Measurements from ENCODE around the gene BANF1. TPM values are rescaled to one million over a fixed set of nuclear protein-coding genes. Genes with fewer than 3 reads are reported as not detected.
A peak's percentile ranks its signal among the peaks of the same experiment; 100 is the strongest.

Gene BANF1
- total RNA-seq, 5 donors from 2014 or later (not counting 1 experiment from before 2014, with no cell fraction given): 70.9 to 101 (median 82.6) TPM

DNA sequence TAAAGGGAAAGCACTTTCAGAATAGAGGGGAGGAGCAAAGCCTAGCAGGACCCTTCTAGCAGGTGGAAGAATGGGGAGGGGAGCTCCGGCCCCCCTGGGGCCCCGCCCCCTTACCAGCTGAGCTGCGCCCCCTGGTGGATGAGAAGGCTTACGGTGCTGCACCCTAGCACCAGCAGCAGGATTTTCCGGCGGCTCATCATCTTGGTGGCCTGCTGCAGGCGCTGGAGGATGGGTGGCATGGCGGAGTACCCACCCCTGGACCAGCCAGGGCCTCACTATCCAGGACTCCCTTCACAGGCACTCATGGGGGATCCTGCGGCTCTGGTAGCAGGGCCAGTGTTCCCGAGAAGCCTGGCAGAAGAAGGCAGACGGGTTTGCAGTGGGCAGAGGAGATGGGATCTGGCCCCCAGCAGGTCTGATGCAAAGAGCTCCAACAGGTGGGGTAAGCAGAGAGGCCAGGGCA lies 42.9 kb downstream of the BANF1 start:
- Mint-ChIP-seq H3K27ac (peak overlapping the region in 1 of 2 donors; percentile 23), H3K27me3 (peaks cover 4 to 6% of the 10 kb centered on the region in 2 donors), H3K9me3 (no peaks in the 10 kb centered on the region), H3K36me3 (no peaks in the 10 kb centered on the region), H3K4me1 (peaks cover 11 to 21% (median 13%) of the 10 kb centered on the region in 3 donors), H3K4me3 (no peak overlapping the region)
- ChIA-PET POLR2A (interaction anchor here in 1 of 2 donors (0.5 kb wide), 1 partner anchor 613 kb away, joined by 3 read pairs; no protein-coding TSS in a partner anchor), CTCF (interaction anchor here (0.6 to 2.0 kb wide), 13 partner anchors 11 to 824 kb away, joined by 3 to 11 read pairs (median 4); partner anchors contain the start of genes CCDC85B (in 1 of the 2) and PACS1 (in 1 of the 2))
- peaks cover 0 to 26% of the 10 kb centered on the region in 2 experiments for H3K27me3 ChIP-seq (replicated peaks in 1 of 2; ENCODE audit: control insufficient read depth in 2 of 2, extremely low read depth in 1 of 2, insufficient read depth in 2 of 2, low read length in 1 of 2)
- H3K4me3 ChIP-seq (ENCODE audit: control insufficient read depth in 1 of 2, extremely low read depth in 1 of 2, low read length in 1 of 2): no peak overlapping the region
- 13% methylated on average over 8 of the region's 11 CpGs for WGBS (ENCODE audit: insufficient coverage)
- no peaks in the 10 kb centered on the region for H3K9me3 ChIP-seq
- peak; percentile 58 to 91 (median 78) for DNase-seq
- no peaks in the 10 kb centered on the region for H3K36me3 ChIP-seq (ENCODE audit: control insufficient read depth in 2 of 2, extremely low read depth in 1 of 2, insufficient read depth in 1 of 2, low read length in 1 of 2)
- H3K4me1 ChIP-seq (ENCODE audit: control insufficient read depth in 1 of 2, extremely low read depth in 1 of 2, insufficient read depth in 2 of 2, low read length in 2 of 2): peaks cover 2 to 18% of the 10 kb centered on the region in 2 experiments
- no peak overlapping the region for H3K27ac ChIP-seq (ENCODE audit: low read length)
- peak; percentile 92 to 96 (median 94) for ATAC-seq (replicated peaks in 1 of 4)

GRCh38 chr11:66046901-66047300 lies 44.6 kb downstream of the BANF1 start:
- ChIA-PET CTCF (interaction anchor here in 1 of 2 donors (0.6 kb wide), 1 partner anchor 9 kb away, joined by 6 read pairs; no protein-coding TSS in a partner anchor), POLR2A (no interaction called here)
- H3K36me3 Mint-ChIP-seq: no peaks in the 10 kb centered on the region
- peaks cover 19 to 31% (median 20%) of the 10 kb centered on the region in 3 donors for H3K4me1 Mint-ChIP-seq
- Histone ChIP-seq H3K27me3 (replicated peaks in 1 of 2; ENCODE audit: control insufficient read depth in 2 of 2, extremely low read depth in 1 of 2, insufficient read depth in 2 of 2, low read length in 1 of 2) (peaks cover 0 to 26% of the 10 kb centered on the region in 2 experiments), H3K4me1 (ENCODE audit: control insufficient read depth in 1 of 2, extremely low read depth in 1 of 2, insufficient read depth in 2 of 2, low read length in 2 of 2) (peaks cover 2 to 29% of the 10 kb centered on the region in 2 experiments), H3K36me3 (ENCODE audit: control insufficient read depth in 2 of 2, extremely low read depth in 1 of 2, insufficient read depth in 1 of 2, low read length in 1 of 2) (no peaks in the 10 kb centered on the region), H3K27ac (ENCODE audit: low read length) (no peak overlapping the region), H3K4me3 (ENCODE audit: control insufficient read depth in 1 of 2, extremely low read depth in 1 of 2, low read length in 1 of 2) (no peak overlapping the region), H3K9me3 (no peaks in the 10 kb centered on the region)
- WGBS (ENCODE audit: insufficient coverage): no CpG with 5 or more reads among the region's 3 CpGs
- no peak overlapping the region for H3K27ac Mint-ChIP-seq
- no peak overlapping the region for H3K4me3 Mint-ChIP-seq
- no peaks in the 10 kb centered on the region for H3K9me3 Mint-ChIP-seq
- H3K27me3 Mint-ChIP-seq: peaks cover 4 to 6% of the 10 kb centered on the region in 2 donors
- DNase-seq (no peak), ATAC-seq (replicated peaks in 1 of 4) (no peak)

- Mint-ChIP-seq H3K9me3 (no peaks in the 10 kb centered on the region), H3K36me3 (no peaks in the 10 kb centered on the region), H3K27me3 (peaks cover 4 to 6% of the 10 kb centered on the region in 2 donors), H3K4me1 (peaks cover 27 to 37% (median 28%) of the 10 kb centered on the region in 3 donors), H3K27ac (no peak overlapping the region), H3K4me3 (no peak overlapping the region)
- ATAC-seq (replicated peaks in 1 of 4) (no peak), DNase-seq (no peak)
- POLR2A ChIA-PET: no interaction called here
- CTCF ChIA-PET: no interaction called here
- no peak overlapping the region for H3K27ac ChIP-seq (ENCODE audit: low read length)
- H3K4me1 ChIP-seq (ENCODE audit: control insufficient read depth in 1 of 2, extremely low read depth in 1 of 2, insufficient read depth in 2 of 2, low read length in 2 of 2): peaks cover 3 to 33% of the 10 kb centered on the region in 2 experiments
- peaks cover 0 to 26% of the 10 kb centered on the region in 2 experiments for H3K27me3 ChIP-seq (replicated peaks in 1 of 2; ENCODE audit: control insufficient read depth in 2 of 2, extremely low read depth in 1 of 2, insufficient read depth in 2 of 2, low read length in 1 of 2)
- H3K9me3 ChIP-seq: no peaks in the 10 kb centered on the region
- H3K4me3 ChIP-seq (ENCODE audit: control insufficient read depth in 1 of 2, extremely low read depth in 1 of 2, low read length in 1 of 2): no peak overlapping the region
- WGBS (ENCODE audit: insufficient coverage): 92% methylated on average over 8 of the region's 11 CpGs
- no peaks in the 10 kb centered on the region for H3K36me3 ChIP-seq (ENCODE audit: control insufficient read depth in 2 of 2, extremely low read depth in 1 of 2, insufficient read depth in 1 of 2, low read length in 1 of 2)
Observed at GRCh38 chr11:66047541-66048365, 45.5 kb downstream of the BANF1 start.

- Mint-ChIP-seq H3K27ac (no peak within 1 kb of the TSS), H3K9me3 (no peaks in the 10 kb centered on the region), H3K4me3 (peak within 1 kb of the TSS in 1 of 3 donors; percentile 24), H3K36me3 (no peaks in the 10 kb centered on the region), H3K27me3 (peaks cover 4 to 6% of the 10 kb centered on the region in 2 donors), H3K4me1 (peaks cover 35 to 45% (median 36%) of the 10 kb centered on the region in 3 donors)
- no peak within 1 kb of the TSS for H3K27ac ChIP-seq (ENCODE audit: low read length)
- WGBS (ENCODE audit: insufficient coverage): 48% methylated on average over 19 of the region's 39 CpGs
- no peaks in the 10 kb centered on the region for H3K9me3 ChIP-seq
- H3K4me3 ChIP-seq (ENCODE audit: control insufficient read depth in 1 of 2, extremely low read depth in 1 of 2, low read length in 1 of 2): no peak within 1 kb of the TSS
- ChIA-PET POLR2A (interaction anchor here in 1 of 2 donors (0.6 kb wide), 1 partner anchor 216 kb away, joined by 3 read pairs; no protein-coding TSS in a partner anchor), CTCF (no interaction called here)
- peaks cover 0 to 6% of the 10 kb centered on the region in 2 donors for H3K36me3 ChIP-seq (ENCODE audit: control insufficient read depth in 2 of 2, extremely low read depth in 1 of 2, insufficient read depth in 1 of 2, low read length in 1 of 2)
- H3K27me3 ChIP-seq (replicated peaks in 1 of 2; ENCODE audit: control insufficient read depth in 2 of 2, extremely low read depth in 1 of 2, insufficient read depth in 2 of 2, low read length in 1 of 2): peaks cover 0 to 26% of the 10 kb centered on the region in 2 experiments
- DNase-seq (no peak), ATAC-seq (replicated peaks in 1 of 4) (no peak)
- H3K4me1 ChIP-seq (ENCODE audit: control insufficient read depth in 1 of 2, extremely low read depth in 1 of 2, insufficient read depth in 2 of 2, low read length in 2 of 2): peaks cover 11 to 42% of the 10 kb centered on the region in 2 experiments
Observed at GRCh38 chr11:66048547-66049323, 46.4 kb downstream of the BANF1 start, which contains the start of gene GAL3ST3. GAL3ST3 (minus strand) TSS chr11:66049161; CDS start chr11:66045415, 3,746 bp downstream.

GRCh38 chr11:66050581-66051231 lies 48.4 kb downstream of the BANF1 start:
- WGBS (ENCODE audit: insufficient coverage): 100% methylated on average over 2 of the region's 5 CpGs
- ATAC-seq (replicated peaks in 1 of 4) (no peak), DNase-seq (no peak)
- Mint-ChIP-seq H3K4me1 (peaks cover 30 to 40% (median 32%) of the 10 kb centered on the region in 3 donors), H3K9me3 (no peaks in the 10 kb centered on the region), H3K27ac (peak overlapping the region; percentile 88 to 92), H3K4me3 (peak overlapping the region; percentile 97 to 100 (median 98)), H3K36me3 (peaks cover 9% of the 10 kb centered on the region), H3K27me3 (peaks cover 4 to 6% of the 10 kb centered on the region in 2 donors)
- POLR2A ChIA-PET: interaction anchor here in 1 of 2 donors (0.6 kb wide), 2 partner anchors 31 to 789 kb away, joined by 3 to 4 read pairs; no protein-coding TSS in a partner anchor
- Histone ChIP-seq H3K36me3 (ENCODE audit: control insufficient read depth in 2 of 2, extremely low read depth in 1 of 2, insufficient read depth in 1 of 2, low read length in 1 of 2) (peaks cover 0 to 20% of the 10 kb centered on the region in 2 donors), H3K27me3 (replicated peaks in 1 of 2; ENCODE audit: control insufficient read depth in 2 of 2, extremely low read depth in 1 of 2, insufficient read depth in 2 of 2, low read length in 1 of 2) (peaks cover 0 to 26% of the 10 kb centered on the region in 2 experiments), H3K9me3 (no peaks in the 10 kb centered on the region), H3K4me1 (ENCODE audit: control insufficient read depth in 1 of 2, extremely low read depth in 1 of 2, insufficient read depth in 2 of 2, low read length in 2 of 2) (peaks cover 11 to 33% of the 10 kb centered on the region in 2 experiments), H3K27ac (ENCODE audit: low read length) (peak overlapping the region; percentile 86), H3K4me3 (ENCODE audit: control insufficient read depth in 1 of 2, extremely low read depth in 1 of 2, low read length in 1 of 2) (no peak overlapping the region)
- CTCF ChIA-PET: no interaction called here

All from T-cell (primary cell).